Mucosa of gallbladder (tissue), 1 donor: ENCODE measurements around the gene CFAP97. TPM values are rescaled to one million over a fixed set of nuclear protein-coding genes. Genes with fewer than 3 reads are reported as not detected.
"Not testable (repeated sequence)": the region's sequence is repeated elsewhere in the genome, so short reads cannot be mapped to it uniquely, and the experiment has no call there.

Experiments
- DNase-seq: peaks from one replicate; pipeline ENCODE4 v3.0.0-alpha.2; 2020; ENCODE audit warnings: low spot score
- total RNA-seq: library from RNA; stranded (reverse); gene quantifications from one replicate; pipeline ENCODE4 v1.2.1, GENCODE V29; 2021
- donor health status: DM: no; HTN: no; CAD: no.

The CFAP97 gene
- 32.9 TPM for total RNA-seq

DNA sequence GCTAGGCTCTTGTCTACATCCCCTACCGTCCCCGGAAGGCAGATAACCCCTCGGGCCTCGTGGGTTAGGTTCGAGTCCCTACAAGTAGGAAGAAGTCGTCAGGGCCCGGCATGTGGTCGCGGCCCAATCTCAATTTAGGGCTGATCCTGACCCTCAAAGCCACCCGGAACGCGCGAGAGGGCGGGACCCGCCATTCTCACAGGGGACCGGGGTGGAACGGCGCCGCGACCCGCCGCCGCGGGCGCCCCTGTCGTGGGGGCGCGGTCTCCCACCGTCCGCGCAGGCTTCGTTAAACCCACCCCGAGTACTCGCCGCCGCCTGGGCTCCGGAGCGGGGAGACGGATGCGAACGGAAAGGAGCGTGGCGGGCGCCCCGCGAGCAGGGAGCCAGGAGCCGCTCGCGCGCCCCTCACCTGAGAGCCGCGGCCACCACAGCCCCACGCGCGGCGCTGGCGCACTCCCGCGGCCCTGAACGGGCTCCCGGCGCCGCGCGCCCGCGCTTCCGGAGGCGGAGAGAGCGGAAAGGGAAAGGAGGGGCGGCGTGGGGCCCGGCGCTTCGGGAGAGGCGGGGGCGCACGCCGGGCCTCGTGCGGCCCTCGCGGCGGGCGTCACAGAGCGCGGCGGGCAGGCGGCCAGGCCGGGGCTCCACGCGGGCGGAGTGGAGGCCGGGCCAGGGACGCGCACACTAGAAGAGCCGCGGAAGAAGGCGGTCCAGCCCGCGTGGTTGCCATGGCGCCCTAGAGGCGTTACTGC lies at the start of gene CFAP97:
Gene CFAP97 (minus strand): TSS at position 515 of the 752 bp plus-strand sequence. CDS start 12,804 bp downstream, outside the sequence.
- peak; percentile 94 for DNase-seq

DNA sequence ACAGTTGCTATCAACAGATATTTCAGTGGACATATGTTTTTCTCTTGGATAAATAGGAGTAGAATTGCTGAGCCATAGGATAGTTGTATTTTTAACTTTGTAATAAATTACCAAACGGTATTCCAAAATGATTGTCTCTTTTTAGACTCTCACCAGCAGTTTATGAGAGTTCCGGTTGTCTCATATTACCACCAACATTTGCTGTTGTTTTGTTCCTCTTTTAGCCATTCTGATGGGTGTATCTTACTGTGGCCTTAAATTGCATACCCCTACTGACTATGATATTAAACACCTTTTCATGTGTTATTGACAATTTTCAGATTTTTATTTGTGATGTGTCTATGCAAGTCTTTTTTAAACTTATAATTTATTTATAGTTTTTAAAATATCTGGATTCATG lies 45.3 kb upstream of the CFAP97 start:
- DNase-seq, result no peak

DNA sequence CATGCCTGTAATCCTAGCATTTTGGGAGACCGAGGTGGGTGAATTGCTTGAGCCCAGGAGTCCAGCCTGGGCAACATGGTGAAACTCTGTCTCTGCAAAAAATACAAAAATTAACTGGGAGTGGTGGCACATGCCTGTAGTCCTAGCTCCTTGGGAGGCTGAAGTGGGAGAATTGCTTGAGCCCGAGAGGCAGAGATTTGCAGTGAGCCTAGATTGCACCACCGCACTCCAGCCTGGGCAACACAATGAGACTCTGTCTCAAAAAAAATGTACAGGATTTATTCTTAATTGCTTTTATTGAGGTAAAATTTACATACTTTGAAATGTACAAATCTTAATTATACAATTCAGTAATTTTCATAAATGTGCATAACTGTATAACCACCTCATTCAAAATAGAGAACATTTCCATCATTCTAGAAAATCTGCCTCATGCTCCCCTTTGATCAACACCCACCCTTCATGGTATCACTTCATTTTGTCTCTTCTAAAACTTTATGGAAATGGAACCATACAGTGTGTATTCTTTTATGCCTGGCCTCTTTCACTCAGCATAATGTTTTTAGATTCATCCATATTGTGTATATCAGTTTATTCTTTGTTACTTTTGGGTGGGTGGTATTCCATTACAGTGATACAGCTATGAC lies 44.7 kb upstream of the CFAP97 start:
- DNase-seq, result no peak

DNA sequence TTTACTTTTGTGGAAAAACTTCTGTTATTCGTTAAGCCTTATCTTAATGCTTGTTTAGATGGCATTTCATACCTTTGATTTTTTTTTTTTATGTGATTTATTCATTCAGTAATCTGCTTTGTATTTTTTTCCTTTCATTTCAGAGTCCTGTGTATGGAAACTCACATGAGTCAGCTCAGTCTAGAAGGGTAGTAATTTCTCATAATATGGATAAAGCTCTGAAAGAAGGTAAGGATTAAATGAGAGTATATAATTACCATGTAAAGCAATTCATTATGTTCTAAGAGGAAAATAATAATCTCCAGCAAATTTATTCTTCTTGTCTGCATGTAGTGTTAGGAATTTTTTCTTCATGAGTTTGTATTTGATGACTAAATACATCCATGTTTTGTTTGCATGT lies 43.4 kb upstream of the CFAP97 start:
- DNase-seq, result no peak

DNA sequence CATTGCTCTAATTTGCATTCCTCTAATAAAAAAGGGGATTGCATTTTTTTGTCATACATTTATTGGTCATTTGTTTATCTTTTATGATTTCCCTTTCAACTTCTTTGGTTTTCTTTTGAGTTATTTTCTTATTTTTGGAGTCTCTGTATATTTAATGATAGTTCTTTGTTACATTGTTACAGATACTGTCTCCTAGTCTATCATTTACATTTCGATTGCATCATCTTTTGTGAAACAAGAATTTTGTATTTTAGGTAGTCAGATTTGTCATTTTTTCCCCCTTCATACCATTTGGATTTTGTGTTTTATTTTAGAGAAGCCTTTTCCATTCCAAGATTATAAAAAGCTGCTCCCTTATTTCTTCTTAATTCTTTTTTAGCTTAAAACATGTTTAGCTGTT lies 42.7 kb upstream of the CFAP97 start:
- DNase-seq, result no peak

DNA sequence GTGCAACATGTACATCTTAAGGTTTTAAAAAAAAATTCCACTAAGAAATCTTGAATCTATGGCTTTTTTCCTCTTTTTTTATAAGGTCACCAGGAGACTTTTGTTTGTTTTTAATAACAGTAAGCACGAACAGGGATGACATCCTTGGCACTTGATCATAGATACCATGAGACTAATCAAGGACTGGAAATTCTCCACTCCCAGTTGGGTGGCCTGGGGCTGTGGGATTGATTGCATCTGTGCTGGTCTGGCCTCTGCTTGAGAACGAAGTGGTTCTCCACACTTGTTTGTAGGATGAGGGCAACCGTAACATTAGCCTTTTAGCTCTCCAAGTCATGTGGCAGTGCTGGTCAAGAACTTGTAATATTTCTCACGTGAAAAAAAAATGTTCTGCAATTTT lies 41.0 kb upstream of the CFAP97 start:
- DNase-seq, result peak; percentile 19

DNA sequence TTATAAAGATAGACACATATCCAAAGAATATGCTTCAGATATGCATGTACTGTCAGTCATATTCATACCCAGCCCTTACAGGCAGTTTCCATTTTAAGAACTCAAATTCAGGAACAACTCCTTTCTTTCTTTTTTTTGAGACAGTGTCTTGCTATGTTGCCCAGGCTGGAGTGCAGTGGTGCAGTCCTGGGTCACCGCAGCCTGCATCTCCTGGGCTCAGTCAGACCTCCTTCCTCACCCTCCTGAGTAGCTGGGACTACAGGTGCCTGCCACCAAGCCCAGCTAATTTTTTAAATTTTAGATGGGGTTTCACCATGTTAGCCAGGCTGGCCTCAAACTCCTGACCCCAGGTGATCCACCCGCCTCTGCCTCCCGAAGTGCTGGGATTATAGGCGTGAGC lies 40.1 kb upstream of the CFAP97 start:
- DNase-seq, result no peak

DNA sequence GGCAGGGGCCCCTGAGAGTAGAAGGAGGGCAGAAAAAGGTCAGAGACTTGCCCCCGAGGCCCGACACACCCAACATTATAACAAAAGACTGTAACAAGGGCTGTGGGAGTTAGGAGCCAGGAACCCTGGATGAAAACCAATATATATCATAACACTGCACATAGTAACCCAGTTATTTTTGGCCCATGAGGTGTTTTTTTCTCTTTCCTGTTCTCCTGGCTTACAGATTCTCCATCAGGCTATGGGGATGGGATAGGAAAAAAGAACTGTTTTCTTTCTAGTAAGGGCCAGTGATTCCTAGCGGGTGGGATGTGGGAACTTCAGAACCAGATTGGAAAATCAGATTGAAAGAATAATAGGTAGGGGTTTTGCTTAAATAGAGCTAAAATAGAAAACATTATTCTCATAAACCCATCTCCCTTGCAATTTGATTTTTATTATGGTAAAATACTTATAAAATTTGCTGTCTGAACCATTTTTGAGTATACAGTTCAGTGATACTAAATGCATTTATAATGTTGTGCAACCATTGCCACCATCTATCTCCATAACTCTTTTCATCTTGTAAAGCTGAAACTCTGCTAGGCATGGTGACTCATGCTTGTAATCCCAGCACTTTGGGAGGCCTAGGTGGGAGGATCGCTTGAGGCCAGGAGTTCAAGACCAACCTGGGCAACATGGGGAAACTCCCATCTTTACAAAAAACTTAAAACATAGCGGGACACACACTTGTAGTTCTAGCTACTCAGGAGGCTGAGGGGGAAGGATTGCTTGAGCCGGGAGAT lies 39.1 kb upstream of the CFAP97 start:
- DNase-seq, result no peak

DNA sequence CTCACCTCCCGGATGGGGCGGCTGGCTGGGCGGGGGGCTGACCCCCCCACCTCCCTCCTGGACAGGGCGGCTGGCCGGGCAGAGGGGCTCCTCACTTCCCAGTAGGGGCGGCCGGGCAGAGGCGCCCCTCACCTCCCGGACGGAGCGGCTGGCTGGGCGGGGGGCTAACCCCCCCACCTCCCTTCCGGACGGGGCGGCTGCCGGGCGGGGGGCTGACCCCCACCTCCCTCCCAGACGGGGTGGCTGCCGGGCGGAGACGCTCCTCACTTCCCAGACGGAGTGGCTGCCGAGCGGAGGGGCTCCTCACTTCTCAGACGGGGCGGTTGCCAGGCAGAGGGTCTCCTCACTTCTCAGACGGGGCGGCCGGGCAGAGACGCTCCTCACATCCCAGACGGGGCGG lies 36.7 kb upstream of the CFAP97 start:
- not testable (repeated sequence) for DNase-seq

DNA sequence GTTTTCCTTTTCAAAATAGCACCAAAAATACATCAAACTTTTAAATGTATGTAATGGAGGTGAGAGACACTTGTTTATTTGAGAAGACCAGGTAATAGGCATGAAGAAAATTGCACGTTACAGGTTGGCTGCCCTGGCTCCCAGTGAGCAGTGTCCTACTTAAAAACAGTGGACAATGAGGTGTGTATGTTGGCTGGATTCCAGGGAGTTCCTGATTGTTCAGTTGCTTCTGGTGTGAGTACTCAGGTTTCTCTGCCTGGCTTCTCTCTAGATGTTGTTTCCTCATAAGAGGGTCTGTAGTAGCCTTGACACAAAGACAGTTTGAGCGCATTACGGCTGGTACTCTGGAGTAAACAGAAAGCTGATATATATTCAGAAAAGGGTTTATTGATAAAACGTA lies 35.0 kb upstream of the CFAP97 start:
- DNase-seq, result no peak

DNA sequence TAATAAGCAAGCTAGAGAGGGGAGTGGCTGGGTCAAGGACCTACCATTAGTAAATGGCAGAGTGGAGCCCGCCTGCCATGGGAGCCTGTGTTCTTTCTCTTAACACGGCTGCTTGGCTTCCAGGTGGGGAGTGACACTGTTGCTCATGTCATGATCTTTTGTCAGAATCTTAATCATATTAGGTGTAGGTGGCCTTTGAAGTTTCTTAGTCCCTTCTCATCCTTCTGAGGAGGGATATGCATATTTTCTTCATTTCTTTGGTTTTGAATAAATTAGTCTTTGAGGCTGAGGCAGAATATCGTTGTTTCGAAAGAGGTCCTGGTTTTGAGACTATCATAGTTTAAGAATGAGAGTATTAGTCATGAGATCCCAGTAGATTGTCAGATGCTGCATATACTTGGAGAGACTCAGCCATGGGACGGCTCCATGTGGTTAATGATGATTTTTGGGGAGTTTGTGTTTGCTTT lies 34.4 kb upstream of the CFAP97 start:
- no peak for DNase-seq

DNA sequence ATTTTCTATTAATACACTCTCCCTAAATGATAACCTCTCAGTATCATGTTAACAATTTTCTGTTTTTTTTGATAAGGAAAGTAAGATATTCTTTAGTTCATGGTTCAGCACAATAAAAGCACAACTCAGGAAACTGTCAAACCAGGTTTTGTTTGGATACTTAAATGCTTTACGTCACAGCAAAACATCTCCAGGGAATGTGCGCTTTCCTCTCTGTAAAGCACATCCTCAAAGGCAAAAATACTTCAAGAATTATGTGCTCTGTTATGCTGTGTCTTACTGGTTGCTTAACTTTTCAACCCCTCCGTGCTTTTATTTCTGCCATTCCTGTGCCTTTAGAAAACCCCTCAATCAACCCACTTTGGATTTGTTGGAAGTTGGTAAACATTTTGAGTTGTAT lies 33.4 kb upstream of the CFAP97 start:
- no peak for DNase-seq

DNA sequence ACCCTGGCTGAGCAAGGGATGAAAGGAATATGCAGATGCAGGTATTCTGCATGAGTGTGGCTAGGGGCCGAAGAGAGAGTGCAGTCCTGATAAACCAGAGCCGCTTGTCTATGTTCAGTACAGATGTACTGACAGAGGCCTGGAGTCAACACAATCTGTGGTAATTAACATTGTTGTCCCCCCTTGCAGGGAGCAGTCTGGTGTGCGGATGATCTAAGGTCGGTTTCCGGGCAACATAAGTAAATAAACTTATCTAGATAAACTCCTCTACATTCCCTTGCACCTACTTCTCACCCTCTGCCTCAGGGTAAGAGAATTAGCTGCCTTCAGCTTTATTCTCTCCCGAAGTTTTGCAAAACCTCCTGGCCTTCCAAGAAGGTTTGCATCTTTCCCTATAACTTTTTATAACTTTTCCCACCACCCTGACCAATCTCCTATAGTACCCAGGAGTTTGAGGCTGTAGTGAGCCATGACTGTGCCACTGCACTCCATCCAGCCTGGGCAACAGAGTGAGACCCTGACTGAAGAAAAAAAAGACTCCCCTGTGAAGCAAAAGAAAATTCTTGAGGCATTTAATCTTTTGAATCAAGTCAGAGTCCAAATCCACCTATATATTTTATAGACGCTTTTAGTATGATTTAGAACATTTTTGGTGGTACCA lies 32.2 kb upstream of the CFAP97 start:
- no peak for DNase-seq

DNA sequence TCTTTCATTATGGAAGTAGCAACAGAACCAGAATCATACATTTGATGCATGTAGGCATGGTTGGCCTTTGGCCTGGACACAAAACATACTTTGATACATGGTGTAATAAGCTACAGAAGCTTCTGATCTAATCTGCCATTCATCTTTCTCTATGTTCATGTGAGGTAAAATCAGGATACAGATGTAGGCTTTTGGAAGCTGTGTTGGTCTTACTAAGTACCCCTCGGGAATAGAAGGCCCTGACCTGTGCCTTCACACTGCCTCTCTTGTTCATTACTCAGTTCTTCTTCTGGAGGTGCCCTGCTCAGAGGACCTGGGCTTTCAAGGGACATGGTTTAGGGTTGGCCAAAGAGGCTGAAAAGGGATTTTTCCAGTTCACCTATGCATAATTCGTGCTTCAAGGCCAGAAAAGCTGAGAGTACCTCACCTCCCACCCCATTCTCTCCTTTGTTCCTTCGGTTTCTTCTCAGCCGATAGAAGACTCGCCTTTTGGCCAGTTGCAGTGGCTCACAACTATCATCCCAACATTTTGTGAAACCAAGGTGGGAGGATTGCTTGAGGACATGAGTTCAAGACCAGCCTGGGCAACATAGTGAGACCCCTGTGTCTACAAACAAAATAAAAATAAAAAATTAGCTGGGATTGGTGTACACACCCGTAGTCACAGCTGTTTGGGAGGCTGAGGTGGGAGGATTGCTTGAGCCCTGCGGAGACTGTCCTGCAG lies 31.5 kb upstream of the CFAP97 start:
- no peak for DNase-seq

DNA sequence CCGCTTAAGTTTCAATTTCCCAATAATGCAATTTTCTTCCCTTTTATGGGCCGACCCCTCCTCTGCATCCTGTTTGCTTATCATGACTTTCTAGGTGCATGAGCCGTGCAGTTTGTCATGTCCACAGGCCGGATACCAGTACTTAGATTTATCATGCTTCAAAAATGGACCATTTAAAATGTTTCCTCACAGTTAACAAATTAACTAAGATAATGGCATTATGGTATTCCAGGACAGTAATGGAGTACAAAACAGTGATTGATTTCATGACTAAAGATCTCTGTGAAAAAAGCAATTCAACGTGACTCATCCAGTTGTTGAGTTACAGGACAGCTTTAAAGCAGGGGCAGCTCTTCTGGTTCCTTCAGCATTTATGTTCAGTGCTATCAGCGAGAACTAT lies 28.6 kb upstream of the CFAP97 start:
- no peak for DNase-seq

DNA sequence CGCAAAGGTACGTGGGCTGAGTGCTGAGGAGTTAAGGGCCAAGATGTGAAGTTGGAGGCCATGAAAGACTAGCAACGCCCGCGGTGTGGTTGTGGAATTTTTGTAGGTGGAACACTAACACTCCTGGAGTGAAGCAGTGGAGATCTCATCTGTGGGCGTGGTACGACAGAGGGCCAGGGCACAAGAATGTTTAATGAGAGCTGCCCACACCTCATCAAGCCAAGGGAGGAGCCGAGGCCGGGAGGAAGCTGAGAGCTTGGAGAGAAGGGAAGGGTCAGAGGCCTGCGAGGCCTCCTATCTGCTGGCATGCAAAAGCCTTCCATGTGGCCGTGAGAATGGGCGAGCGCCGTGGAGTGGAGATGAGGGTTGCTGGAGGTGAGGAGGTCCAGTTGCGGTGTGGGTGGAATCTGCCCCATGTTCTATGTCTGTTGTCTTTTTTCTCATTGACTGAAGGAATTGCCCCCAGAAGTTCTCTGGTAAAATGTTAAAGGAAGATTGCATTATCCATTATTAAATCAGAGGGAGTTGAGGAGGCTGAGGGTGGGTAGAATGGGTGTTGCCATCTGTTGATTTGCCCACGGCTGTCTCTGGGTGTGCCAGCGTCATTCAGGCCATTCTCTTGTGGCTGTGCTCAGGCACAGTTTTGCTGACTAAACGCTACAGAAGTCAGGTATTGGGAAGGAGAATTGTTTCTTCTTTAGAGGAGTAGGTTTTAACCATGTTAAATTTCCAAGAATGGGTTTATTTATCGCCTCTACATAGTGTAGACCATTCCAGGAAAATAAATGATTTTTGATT lies 25.4 kb upstream of the CFAP97 start:
- DNase-seq, result no peak

DNA sequence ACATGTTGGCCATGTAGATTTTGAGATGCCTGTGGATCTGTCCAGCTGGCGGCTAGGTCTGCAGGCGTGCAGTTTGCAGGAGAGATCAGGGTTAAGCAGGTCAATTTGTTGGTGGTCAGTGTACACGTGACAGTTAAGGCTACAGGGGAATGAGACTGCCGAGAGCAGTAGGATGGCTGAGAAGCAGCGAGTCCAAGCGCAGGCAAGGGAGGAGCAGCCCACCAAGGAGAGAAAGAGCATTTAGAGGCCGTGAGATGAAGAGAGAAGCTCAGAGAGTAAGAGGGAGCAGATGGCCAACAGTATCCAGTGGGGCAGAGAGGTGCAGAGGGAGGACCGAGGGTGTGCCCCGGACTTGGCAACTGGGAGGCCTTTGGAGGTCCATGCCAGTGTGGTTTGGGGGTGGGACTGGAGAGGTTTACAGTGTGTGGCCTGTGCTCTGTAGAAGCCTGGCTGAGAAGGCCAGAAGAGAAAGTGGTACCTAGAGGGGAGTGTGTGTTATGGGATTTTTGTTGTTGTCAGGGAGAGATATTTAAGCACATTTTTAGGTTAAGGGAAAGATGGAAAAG lies 24.0 kb upstream of the CFAP97 start:
- no peak for DNase-seq

DNA sequence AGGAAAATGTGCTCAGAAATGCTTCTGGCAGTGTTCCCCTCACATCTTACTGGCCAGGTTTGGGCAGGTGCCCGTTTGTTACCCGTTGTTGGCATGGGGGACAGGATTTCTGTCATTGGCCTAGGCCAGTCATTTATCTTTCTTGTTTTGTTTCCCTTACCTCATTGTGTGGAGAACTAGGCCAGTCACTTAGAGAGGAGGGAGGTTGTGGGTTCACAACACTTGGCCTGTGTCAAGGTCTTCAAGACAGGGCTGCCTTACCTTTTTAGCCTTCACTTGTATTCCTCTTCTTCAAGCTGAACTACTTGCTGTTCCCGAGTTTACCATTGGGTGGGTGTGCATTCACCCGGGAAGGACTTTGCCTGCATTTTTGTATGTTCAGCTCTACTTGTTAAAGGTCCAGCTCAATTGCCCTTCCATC lies 23.3 kb upstream of the CFAP97 start:
- no peak for DNase-seq

DNA sequence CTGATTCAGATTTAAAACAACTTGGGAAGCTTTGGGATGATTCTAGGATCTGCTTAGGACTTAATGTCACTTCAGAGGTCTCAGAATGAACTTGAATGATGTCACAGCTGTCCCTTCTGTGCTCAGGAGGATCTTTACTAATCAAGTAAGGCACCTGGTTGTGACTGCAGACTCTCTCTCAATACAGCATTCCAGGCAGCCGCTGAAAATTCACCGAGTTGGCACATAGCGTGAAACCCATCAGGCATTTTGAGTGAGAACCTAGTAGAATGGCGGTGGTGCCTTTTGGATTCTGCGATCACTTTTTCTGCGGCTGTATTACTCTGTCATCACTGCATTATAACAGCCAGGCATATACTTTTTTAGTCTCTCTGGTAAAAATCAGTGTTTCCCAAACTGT lies 22.1 kb upstream of the CFAP97 start:
- no peak for DNase-seq

DNA sequence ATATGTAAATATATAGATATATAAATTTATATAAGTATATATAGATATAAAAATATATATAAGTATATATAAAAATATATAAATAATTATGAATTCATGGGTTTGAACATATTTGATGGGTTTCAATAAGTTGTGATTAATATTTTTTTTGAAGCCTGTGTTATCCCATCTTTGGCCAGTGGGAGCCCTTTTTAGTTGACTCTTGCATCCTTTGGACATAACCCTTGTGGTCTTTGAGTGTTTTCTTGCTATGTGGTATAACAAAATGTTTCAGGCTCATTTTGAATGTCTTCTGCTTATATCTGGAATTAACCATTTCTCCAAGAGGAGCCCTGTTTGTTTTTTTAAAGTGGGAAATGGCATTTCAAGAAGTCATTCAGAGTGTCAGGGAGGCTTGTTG lies 20.8 kb upstream of the CFAP97 start:
- no peak for DNase-seq
